A673 (cell line): Measurements from ENCODE around the gene DNAH2. TPM values are rescaled to one million over a fixed set of nuclear protein-coding genes. Genes with fewer than 3 reads are reported as not detected.

ENCODE experiments used
- BruUV-seq: library from RNA; stranded (reverse); fragments of 400-500 nt; replicated peaks from 2 replicates; lab custom pipeline; 2021; lab: Mats Ljungman, UMichigan
- CTCF ChIA-PET: fragments of 300-600 bp; sonication (Branson Sonifier 250); formaldehyde crosslinking; loops from one replicate; lab custom pipeline; 2022; ENCODE audit warnings: antibody characterized with exemption; lab: Charles Lee
- POLR2A ChIA-PET: fragments of 300-600 bp; sonication (Branson Sonifier 250); formaldehyde crosslinking; loops from one replicate; lab custom pipeline; 2022; ENCODE audit warnings: antibody characterized with exemption; ENCODE audit not compliant: low non-redundant PET; lab: Charles Lee
- DNase-seq: peaks from one replicate; pipeline ENCODE4 v3.0.0-alpha.2; 2015; ENCODE audit warnings: low spot score
- H3K27ac ChIP-seq: fragments of 200-600 bp; sonication (generic); 2 replicates; pipeline ENCODE4 v1.5.1; 2016; ENCODE audit warnings: mixed run types, low read depth, mild to moderate bottlenecking, mixed read lengths, antibody characterized with exemption, low read length; ENCODE audit not compliant: poor library complexity, severe bottlenecking
- H3K27me3 ChIP-seq: fragments of 200-600 bp; sonication (generic); replicated peaks from 2 replicates; pipeline ENCODE4 v1.6.1; 2017; ENCODE audit warnings: mixed run types, low read depth, mild to moderate bottlenecking, mixed read lengths, antibody characterized with exemption, low read length; ENCODE audit not compliant: insufficient read depth, poor library complexity
- H3K36me3 ChIP-seq: fragments of 200-600 bp; sonication (generic); 2 replicates; pipeline ENCODE4 v1.6.1; 2016; ENCODE audit warnings: mixed run types, mild to moderate bottlenecking, mixed read lengths, antibody characterized with exemption, low read length; ENCODE audit not compliant: insufficient read depth, poor library complexity, severe bottlenecking
- H3K4me1 ChIP-seq: fragments of 200-600 bp; sonication (generic); 2 replicates; pipeline ENCODE4 v1.6.1; 2017; ENCODE audit warnings: mixed run types, mild to moderate bottlenecking, mixed read lengths, antibody characterized with exemption, low read length; ENCODE audit not compliant: insufficient read depth, poor library complexity, severe bottlenecking
- H3K4me3 ChIP-seq: fragments of 200-600 bp; sonication (generic); 2 replicates; pipeline ENCODE4 v1.5.1; 2016; ENCODE audit warnings: low read depth, mixed run types, mild to moderate bottlenecking, mixed read lengths, low read length; ENCODE audit not compliant: poor library complexity, severe bottlenecking
- H3K9me3 ChIP-seq: fragments of 200-600 bp; sonication (generic); 2 replicates; pipeline ENCODE4 v1.6.1; 2016; ENCODE audit warnings: mixed run types, low read depth, mild to moderate bottlenecking, mixed read lengths, antibody characterized with exemption, low read length; ENCODE audit not compliant: poor library complexity, severe bottlenecking
- CTCF ChIP-seq: fragments of 300-800, 200-600 bp; sonication (generic); conservative IDR thresholded peaks from 2 replicates; pipeline ENCODE4 v1.5.1; 2017; ENCODE audit warnings: low read depth, mild to moderate bottlenecking, antibody characterized with exemption, low read length, moderate library complexity, mixed read lengths
- EZH2 ChIP-seq: fragments of 200-600 bp; sonication (generic); IDR thresholded peaks from 2 replicates; pipeline ENCODE4 v1.6.1; 2017; ENCODE audit warnings: borderline replicate concordance, low read depth, mild to moderate bottlenecking, mixed read lengths, antibody characterized with exemption, low read length; ENCODE audit not compliant: poor library complexity, severe bottlenecking
- intact Hi-C: fragments of 100-400 bp; cut with micrococcal nuclease; formaldehyde crosslinking; loops from one replicate; pipeline ENCODE4 v1.10.0; 2022; ENCODE audit not compliant: unreplicated experiment
- total RNA-seq: library from RNA; stranded (reverse); gene quantifications from 2 replicates; pipeline ENCODE4 v1.2.3, GENCODE V29; 2021

Gene DNAH2
- total RNA-seq, 1 experiment from 2014 or later, result 0.15 TPM

GRCh38 chr17:7867881-7868329, 150.4 kb downstream of the DNAH2 start:
- TF ChIP-seq EZH2 (no peak), CTCF (no peak)
- Histone ChIP-seq H3K27ac (no peak overlapping the region), H3K4me1 (peaks cover 1% of the 10 kb centered on the region), H3K36me3 (no peaks in the 10 kb centered on the region), H3K4me3 (no peak overlapping the region), H3K27me3 (no peaks in the 10 kb centered on the region), H3K9me3 (no peaks in the 10 kb centered on the region)
- ChIA-PET POLR2A (no interaction called here), CTCF (no interaction called here)
- intact Hi-C loops, result no loop called here
- no peak for DNase-seq
- no TSS peak for BruUV-seq

- intact Hi-C loops, result no loop called here
- no peak for DNase-seq
- no peak overlapping the region for H3K27ac ChIP-seq
- ChIA-PET POLR2A (no interaction called here), CTCF (no interaction called here)
- H3K27me3 ChIP-seq, result no peaks in the 10 kb centered on the region
- no peaks in the 10 kb centered on the region for H3K9me3 ChIP-seq
- TF ChIP-seq EZH2, result no peak
- TF ChIP-seq CTCF, result no peak
- no peaks in the 10 kb centered on the region for H3K4me1 ChIP-seq
- peaks cover 8% of the 10 kb centered on the region for H3K36me3 ChIP-seq
- no peak overlapping the region for H3K4me3 ChIP-seq
- no TSS peak for BruUV-seq
These were observed 155.5 kb downstream of the DNAH2 start for GRCh38 chr17:7873051-7873450.

DNA sequence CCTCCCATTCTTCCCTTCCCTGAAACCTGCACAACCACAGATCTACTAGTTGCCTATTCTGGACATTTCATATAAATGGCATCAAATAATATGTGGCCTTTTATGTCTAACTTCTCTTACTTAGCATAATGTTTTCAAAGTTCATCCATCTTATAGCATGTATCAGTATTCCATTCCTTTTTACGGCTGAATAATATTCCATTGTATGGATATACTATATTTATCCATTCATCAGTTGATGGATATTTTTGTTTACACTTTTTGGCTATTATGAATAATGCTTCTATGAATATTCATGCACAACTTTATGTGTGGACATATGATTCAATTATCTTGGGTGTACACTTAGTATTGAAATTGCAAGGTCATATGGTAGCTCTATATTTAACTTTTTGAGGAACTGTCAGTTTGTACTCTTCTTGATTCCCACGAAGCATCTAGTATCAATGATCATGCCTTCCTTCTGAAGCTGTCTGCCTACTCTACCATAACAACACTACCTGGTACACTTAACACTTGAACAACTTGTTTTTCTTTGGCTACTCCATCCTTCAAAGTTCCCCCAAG, 158.3 kb downstream of the DNAH2 start:
- TF ChIP-seq EZH2 (no peak), CTCF (no peak)
- peaks cover 13% of the 10 kb centered on the region for H3K36me3 ChIP-seq
- no peaks in the 10 kb centered on the region for H3K9me3 ChIP-seq
- H3K27ac ChIP-seq, result no peak overlapping the region
- CTCF ChIA-PET, result interaction anchor here (0.6 kb wide), 1 partner anchor 16 kb away, joined by 4 read pairs; no protein-coding TSS in a partner anchor
- no peaks in the 10 kb centered on the region for H3K27me3 ChIP-seq
- H3K4me1 ChIP-seq, result no peaks in the 10 kb centered on the region
- intact Hi-C loops, result no loop called here
- no peak overlapping the region for H3K4me3 ChIP-seq
- DNase-seq, result no peak
- POLR2A ChIA-PET, result no interaction called here
- BruUV-seq, result no TSS peak
